Caco-2 (cell line): Measurements from ENCODE around the gene CAPZB. TPM values are rescaled to one million over a fixed set of nuclear protein-coding genes. Genes with fewer than 3 reads are reported as not detected.

Experiments
- BruUV-seq: library from RNA; stranded (reverse); fragments of 400-500 nt; replicated peaks from 2 replicates; lab custom pipeline; 2021; lab: Mats Ljungman, UMichigan
- CTCF ChIA-PET: fragments of 300-600 bp; sonication (Branson Sonifier 250); formaldehyde crosslinking; loops from one replicate; lab custom pipeline; 2022; ENCODE audit warnings: antibody characterized with exemption; lab: Charles Lee
- POLR2A ChIA-PET: fragments of 300-600 bp; sonication (Branson Sonifier 250); formaldehyde crosslinking; loops from one replicate; lab custom pipeline; 2022; ENCODE audit warnings: antibody characterized with exemption; lab: Charles Lee
- DNase-seq, 2 experiments: peaks; one replicate each; pipeline versions ENCODE4 v3.0.0 to v3.0.0-alpha.2; 2020 to 2022
- H3K27me3 ChIP-seq: replicated peaks from 2 replicates; pipeline ENCODE4 v1.6.0; 2011; ENCODE audit warnings: low read length; ENCODE audit not compliant: control insufficient read depth, insufficient read depth
- H3K36me3 ChIP-seq: 2 replicates; pipeline ENCODE4 v1.5.1; 2011; ENCODE audit warnings: low read length; ENCODE audit not compliant: control insufficient read depth, insufficient read depth
- H3K4me1 ChIP-seq: fragments of 250-450 bp; sonication (Bioruptor Pico); 2 replicates; pipeline ENCODE4 v1.5.1; 2020; ENCODE audit warnings: mild to moderate bottlenecking
- H3K4me3 ChIP-seq: 2 replicates; pipeline ENCODE4 v1.5.1; 2011; ENCODE audit warnings: low read depth, mild to moderate bottlenecking, control low read depth, low read length
- H3K9me3 ChIP-seq: fragments of 250-450 bp; sonication (Bioruptor Pico); 2 replicates; pipeline ENCODE4 v1.5.1; 2020; ENCODE audit warnings: mild to moderate bottlenecking, moderate library complexity
- H3K27ac Mint-ChIP-seq: one replicate; pipeline ENCODE4 v1.8.0; 2022; ENCODE audit warnings: mixed read lengths; ENCODE audit not compliant: unreplicated experiment
- H3K27me3 Mint-ChIP-seq: one replicate; pipeline ENCODE4 v1.8.0; 2022; ENCODE audit warnings: mixed read lengths; ENCODE audit not compliant: insufficient read depth, unreplicated experiment
- H3K36me3 Mint-ChIP-seq: one replicate; pipeline ENCODE4 v1.8.0; 2022; ENCODE audit warnings: mild to moderate bottlenecking, mixed read lengths; ENCODE audit not compliant: insufficient read depth, unreplicated experiment
- H3K4me1 Mint-ChIP-seq: one replicate; pipeline ENCODE4 v1.8.0; 2022; ENCODE audit warnings: low read depth, mixed read lengths; ENCODE audit not compliant: unreplicated experiment
- H3K4me3 Mint-ChIP-seq: one replicate; pipeline ENCODE4 v1.8.0; 2022; ENCODE audit warnings: mild to moderate bottlenecking, moderate library complexity, mixed read lengths; ENCODE audit not compliant: unreplicated experiment
- H3K9me3 Mint-ChIP-seq: one replicate; pipeline ENCODE4 v1.8.0; 2022; ENCODE audit warnings: mixed read lengths; ENCODE audit not compliant: unreplicated experiment
- intact Hi-C: fragments of 100-400 bp; cut with micrococcal nuclease; formaldehyde crosslinking; loops from one replicate; pipeline ENCODE4 v1.10.0; 2022; ENCODE audit not compliant: unreplicated experiment
- total RNA-seq: library from RNA; stranded (reverse); gene quantifications from 2 replicates; pipeline ENCODE4 v1.2.3, GENCODE V29; 2022
- TF ChIP-seq, protein P1 (sequence below), 2 experiments: fragments of 200-600 bp in 1 of 2; IDR thresholded peaks; 1 replicate in 1 of 2; 2 replicates in 1 of 2; pipeline versions ENCODE4 v1.5.1 to v1.8.0; 2011 to 2022; ENCODE audit warnings: antibody characterized with exemption in 1 of 2, control low read depth in 1 of 2, inconsistent platforms in 1 of 2, low read depth in 1 of 2, low read length in 1 of 2, mild to moderate bottlenecking in 1 of 2, moderate library complexity in 1 of 2; ENCODE audit not compliant: insufficient read depth in 1 of 2, severe bottlenecking in 1 of 2, unreplicated experiment in 1 of 2

The CAPZB gene
- total RNA-seq, 1 experiment from 2014 or later, result 205 TPM

DNA sequence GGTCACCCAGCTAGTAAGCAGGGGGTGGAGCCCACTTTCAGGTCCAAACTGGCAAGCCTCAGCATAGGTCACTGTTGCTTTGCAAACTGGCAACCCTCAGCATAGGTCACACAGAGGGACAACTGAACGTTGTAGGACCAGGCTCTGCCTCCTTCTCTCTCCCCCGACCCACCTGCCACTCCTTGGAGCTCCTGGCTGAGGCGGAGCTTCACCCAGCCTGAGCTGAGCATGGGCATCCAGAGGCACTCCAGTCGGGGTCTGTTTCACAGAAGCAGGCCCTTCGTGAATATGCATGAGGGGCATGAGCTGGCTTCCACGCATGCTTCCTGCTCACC is 24.2 kb downstream of the CAPZB start:
- Histone ChIP-seq H3K9me3 (no peaks in the 10 kb centered on the region), H3K27me3 (no peaks in the 10 kb centered on the region), H3K36me3 (no peaks in the 10 kb centered on the region), H3K4me3 (no peak overlapping the region), H3K4me1 (no peaks in the 10 kb centered on the region)
- Mint-ChIP-seq H3K36me3 (peaks cover 21% of the 10 kb centered on the region), H3K9me3 (no peaks in the 10 kb centered on the region), H3K27ac (no peak overlapping the region), H3K4me1 (peaks cover 6% of the 10 kb centered on the region), H3K4me3 (no peak overlapping the region), H3K27me3 (no peaks in the 10 kb centered on the region)
- no TSS peak for BruUV-seq
- TF ChIP-seq, protein P1, sequence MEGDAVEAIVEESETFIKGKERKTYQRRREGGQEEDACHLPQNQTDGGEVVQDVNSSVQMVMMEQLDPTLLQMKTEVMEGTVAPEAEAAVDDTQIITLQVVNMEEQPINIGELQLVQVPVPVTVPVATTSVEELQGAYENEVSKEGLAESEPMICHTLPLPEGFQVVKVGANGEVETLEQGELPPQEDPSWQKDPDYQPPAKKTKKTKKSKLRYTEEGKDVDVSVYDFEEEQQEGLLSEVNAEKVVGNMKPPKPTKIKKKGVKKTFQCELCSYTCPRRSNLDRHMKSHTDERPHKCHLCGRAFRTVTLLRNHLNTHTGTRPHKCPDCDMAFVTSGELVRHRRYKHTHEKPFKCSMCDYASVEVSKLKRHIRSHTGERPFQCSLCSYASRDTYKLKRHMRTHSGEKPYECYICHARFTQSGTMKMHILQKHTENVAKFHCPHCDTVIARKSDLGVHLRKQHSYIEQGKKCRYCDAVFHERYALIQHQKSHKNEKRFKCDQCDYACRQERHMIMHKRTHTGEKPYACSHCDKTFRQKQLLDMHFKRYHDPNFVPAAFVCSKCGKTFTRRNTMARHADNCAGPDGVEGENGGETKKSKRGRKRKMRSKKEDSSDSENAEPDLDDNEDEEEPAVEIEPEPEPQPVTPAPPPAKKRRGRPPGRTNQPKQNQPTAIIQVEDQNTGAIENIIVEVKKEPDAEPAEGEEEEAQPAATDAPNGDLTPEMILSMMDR (IDR thresholded peaks at IDR 0.05; ENCODE audit: insufficient read depth in 1 of 2, low read depth in 1 of 2, low read length in 1 of 2, severe bottlenecking in 1 of 2, unreplicated experiment in 1 of 2), result no peak
- DNase-seq, result no peak
- POLR2A ChIA-PET, result no interaction called here
- CTCF ChIA-PET, result no interaction called here
- intact Hi-C loops, result no loop called here

DNA sequence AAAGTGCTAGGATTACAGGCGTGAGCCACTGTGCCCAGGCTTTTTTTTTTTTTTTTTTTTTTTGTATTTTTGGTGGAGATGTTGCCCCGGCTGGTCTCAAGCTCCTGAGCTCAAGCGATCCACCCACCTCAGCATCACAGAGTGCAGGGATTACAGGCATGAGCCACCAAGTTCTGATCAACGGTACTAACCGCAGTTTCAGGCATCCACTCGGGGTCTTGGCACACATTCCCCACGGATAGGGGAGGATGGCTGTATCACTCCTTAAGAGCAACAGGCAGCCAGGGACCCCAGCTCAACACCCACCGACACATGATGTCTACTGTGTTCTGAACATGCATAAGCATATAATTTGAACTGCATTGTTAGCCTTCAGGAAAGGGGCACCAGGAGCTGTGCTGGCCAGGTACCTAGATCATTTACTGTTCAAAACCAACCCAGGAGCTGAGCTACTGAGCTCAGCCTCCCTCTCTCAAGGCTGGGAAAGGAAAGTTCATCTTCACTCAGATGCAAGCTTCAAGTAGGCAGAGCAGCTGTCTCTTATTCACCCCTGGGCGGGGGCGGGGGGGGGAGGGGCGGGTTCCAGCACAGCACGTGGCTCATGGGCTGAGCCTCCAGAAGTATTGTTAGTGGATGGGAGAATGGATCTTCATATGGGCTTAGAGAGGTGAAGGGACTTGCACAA is 24.7 kb downstream of the CAPZB start:
- H3K27ac Mint-ChIP-seq, result no peak overlapping the region
- ChIA-PET POLR2A (no interaction called here), CTCF (no interaction called here)
- peaks cover 21% of the 10 kb centered on the region for H3K36me3 Mint-ChIP-seq
- no peaks in the 10 kb centered on the region for H3K9me3 Mint-ChIP-seq
- DNase-seq, result no peak
- BruUV-seq, result no TSS peak
- Histone ChIP-seq H3K4me3 (no peak overlapping the region), H3K9me3 (no peaks in the 10 kb centered on the region), H3K4me1 (no peaks in the 10 kb centered on the region), H3K27me3 (no peaks in the 10 kb centered on the region), H3K36me3 (no peaks in the 10 kb centered on the region)
- intact Hi-C loops, result no loop called here
- no peaks in the 10 kb centered on the region for H3K27me3 Mint-ChIP-seq
- H3K4me3 Mint-ChIP-seq, result no peak overlapping the region
- peaks cover 6% of the 10 kb centered on the region for H3K4me1 Mint-ChIP-seq
- TF ChIP-seq, protein P1 (IDR thresholded peaks at IDR 0.05; ENCODE audit: insufficient read depth in 1 of 2, low read depth in 1 of 2, low read length in 1 of 2, severe bottlenecking in 1 of 2, unreplicated experiment in 1 of 2), result no peak

DNA sequence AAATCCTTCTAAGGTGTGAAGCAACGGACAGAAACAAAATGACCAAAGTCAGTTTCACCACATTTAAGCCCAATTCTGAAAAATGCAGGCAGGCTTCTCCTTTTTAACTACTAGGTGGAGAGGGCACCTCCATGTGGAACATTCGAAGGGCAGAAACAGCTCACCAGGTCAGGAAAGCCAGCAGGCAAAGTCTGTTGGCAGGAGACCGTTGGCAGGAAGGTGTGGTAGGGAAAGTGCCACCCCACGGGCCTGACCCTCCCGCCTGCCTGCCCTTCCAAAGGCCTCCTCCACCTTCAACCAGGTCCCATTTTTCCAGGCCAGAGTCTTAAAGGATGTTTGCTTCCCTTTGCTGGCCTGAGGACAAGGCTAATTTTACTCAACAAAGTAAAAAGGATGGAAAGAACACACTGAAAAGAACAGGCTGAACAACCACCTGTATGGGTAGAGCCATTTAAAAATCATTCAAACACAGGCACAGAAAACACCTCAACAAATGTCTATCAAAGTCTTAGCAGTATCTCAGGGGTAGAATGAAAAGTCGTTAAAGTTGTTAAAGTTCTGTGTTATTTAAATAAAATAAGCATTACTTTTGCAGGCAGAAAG is 26.4 kb downstream of the CAPZB start:
- no peaks in the 10 kb centered on the region for H3K9me3 ChIP-seq
- H3K4me3 ChIP-seq, result no peak overlapping the region
- TF ChIP-seq, protein P1 (IDR thresholded peaks at IDR 0.05; ENCODE audit: insufficient read depth in 1 of 2, low read depth in 1 of 2, low read length in 1 of 2, severe bottlenecking in 1 of 2, unreplicated experiment in 1 of 2), result no peak
- Mint-ChIP-seq H3K36me3 (peaks cover 10% of the 10 kb centered on the region), H3K9me3 (no peaks in the 10 kb centered on the region), H3K4me1 (peaks cover 6% of the 10 kb centered on the region), H3K27me3 (no peaks in the 10 kb centered on the region), H3K27ac (peak overlapping the region; percentile 51), H3K4me3 (no peak overlapping the region)
- ChIA-PET POLR2A (no interaction called here), CTCF (no interaction called here)
- intact Hi-C loops, result no loop called here
- H3K36me3 ChIP-seq, result no peaks in the 10 kb centered on the region
- DNase-seq, result no peak
- BruUV-seq, result no TSS peak
- H3K27me3 ChIP-seq, result no peaks in the 10 kb centered on the region
- H3K4me1 ChIP-seq, result no peaks in the 10 kb centered on the region
